Measurements from ENCODE around the gene ADNP2.

Gene ADNP2

GRCh38 chr18:80185545-80185944 is 76.5 kb downstream of the ADNP2 start:
- H3K9me3 ChIP-seq (ENCODE audit: low read length): no peaks in the 10 kb centered on the region
- H2AFZ ChIP-seq (ENCODE audit: low read depth, low read length): no peak overlapping the region
- no peak overlapping the region for H3K4me3 ChIP-seq (ENCODE audit: low read length)
- H3K27me3 ChIP-seq (ENCODE audit: insufficient read depth, low read length): no peaks in the 10 kb centered on the region
- H3K36me3 ChIP-seq (ENCODE audit: insufficient read depth, low read length): peaks cover 8% of the 10 kb centered on the region
- H3K4me1 ChIP-seq (ENCODE audit: insufficient read depth, low read length): peaks cover 5% of the 10 kb centered on the region

DNA sequence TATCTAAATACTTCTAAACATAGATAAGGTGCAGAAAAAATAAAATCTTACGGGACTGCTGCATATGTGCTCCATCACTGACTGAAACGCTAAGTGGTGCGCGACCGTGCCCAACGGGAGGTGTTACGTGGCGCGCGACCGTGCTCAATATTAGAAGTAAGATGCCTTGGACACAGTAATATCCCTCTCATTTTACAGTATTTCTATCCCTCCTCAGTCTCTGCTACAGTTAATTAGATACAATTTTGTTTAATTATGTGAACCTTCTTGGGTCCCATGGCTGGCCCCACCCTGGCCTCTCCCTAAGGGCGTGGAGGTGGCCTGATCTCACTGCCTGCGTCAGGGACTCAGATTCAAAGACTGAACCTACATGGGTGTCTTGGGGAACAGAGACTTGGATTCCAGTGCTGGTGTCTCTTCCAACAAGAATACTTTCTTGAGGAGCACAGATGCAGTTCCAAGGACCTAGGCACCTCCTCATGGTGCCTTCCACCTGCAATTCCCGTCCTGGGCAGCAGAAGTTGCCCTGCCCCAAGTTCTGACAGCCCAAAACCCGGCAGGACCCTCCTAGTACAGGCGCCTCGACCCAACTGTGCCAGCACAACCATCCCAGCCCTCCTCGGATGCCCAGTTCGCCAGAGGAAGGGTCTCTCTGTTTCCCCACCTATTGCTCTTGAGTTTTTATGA is 79.0 kb downstream of the ADNP2 start:
- H3K4me3 ChIP-seq (ENCODE audit: low read length): no peak overlapping the region
- no peaks in the 10 kb centered on the region for H3K27me3 ChIP-seq (ENCODE audit: insufficient read depth, low read length)
- H3K9me3 ChIP-seq (ENCODE audit: low read length): no peaks in the 10 kb centered on the region
- H3K36me3 ChIP-seq (ENCODE audit: insufficient read depth, low read length): peaks cover 14% of the 10 kb centered on the region
- H2AFZ ChIP-seq (ENCODE audit: low read depth, low read length): no peak overlapping the region
- no peaks in the 10 kb centered on the region for H3K4me1 ChIP-seq (ENCODE audit: insufficient read depth, low read length)

DNA sequence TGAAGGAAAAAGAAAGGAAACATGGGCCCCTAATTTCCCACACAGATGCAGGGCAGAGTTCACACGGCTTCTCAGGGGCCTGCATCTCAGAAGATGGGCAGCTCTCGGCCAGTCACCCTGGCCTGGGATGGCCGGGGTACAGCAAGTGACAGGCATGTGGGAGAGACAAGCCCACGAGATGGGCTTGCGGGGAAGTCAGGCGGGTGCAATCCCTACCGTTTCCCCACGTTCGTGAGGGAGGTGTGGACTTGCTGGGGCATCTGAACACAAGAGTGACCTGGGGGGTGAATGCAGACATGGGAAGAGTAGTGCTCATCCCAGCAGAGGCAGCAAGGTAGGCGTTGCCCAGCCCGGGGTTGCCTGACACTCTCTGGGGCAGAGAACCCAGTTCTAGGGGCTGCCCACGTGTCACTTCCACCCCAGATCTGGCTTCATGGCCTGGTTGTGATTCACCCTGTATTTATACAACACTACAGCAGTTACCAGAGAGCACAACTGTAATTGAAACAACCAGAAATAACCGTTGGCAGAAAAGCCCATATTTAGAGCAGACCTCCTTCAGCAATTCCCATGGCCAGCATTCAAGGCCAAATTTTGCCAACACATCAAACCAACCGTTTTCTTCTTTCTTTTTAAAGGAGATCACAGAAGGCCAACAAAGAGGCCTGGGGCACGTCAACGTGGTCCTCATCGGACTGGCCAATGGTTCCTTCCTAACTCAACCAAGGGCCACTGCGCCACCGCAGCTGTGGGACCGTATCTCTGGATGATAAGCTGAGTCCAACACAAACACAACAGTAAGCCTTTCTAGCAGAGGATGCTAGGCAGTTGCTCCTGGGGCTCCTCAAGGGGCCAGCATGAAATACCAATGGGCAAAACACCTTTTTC is 79.8 kb downstream of the ADNP2 start:
- Histone ChIP-seq H3K4me1 (ENCODE audit: insufficient read depth, low read length) (no peaks in the 10 kb centered on the region), H3K9me3 (ENCODE audit: low read length) (no peaks in the 10 kb centered on the region), H3K36me3 (ENCODE audit: insufficient read depth, low read length) (peaks cover 16% of the 10 kb centered on the region), H3K4me3 (ENCODE audit: low read length) (no peak overlapping the region), H2AFZ (ENCODE audit: low read depth, low read length) (no peak overlapping the region), H3K27me3 (ENCODE audit: insufficient read depth, low read length) (no peaks in the 10 kb centered on the region)

DNA sequence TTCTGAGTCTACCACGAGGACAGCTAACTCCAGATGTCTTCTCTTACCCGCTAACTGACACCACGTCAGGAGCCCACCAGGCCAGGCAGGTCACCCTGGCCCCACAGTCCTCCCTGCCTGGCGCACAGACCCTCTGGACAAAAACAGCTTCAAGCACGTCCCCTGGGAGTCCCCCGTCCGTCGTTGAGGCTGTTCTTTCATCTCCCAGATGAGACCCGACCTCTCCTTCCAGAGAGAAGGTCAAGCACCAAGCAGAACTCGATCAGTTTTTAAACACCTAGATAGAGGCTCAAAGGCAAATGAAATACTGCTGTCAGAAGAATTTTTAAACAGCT is 80.4 kb downstream of the ADNP2 start:
- Histone ChIP-seq H3K4me1 (ENCODE audit: insufficient read depth, low read length) (no peaks in the 10 kb centered on the region), H3K4me3 (ENCODE audit: low read length) (no peak overlapping the region), H3K9me3 (ENCODE audit: low read length) (no peaks in the 10 kb centered on the region), H3K36me3 (ENCODE audit: insufficient read depth, low read length) (peaks cover 18% of the 10 kb centered on the region), H3K27me3 (ENCODE audit: insufficient read depth, low read length) (no peaks in the 10 kb centered on the region), H2AFZ (ENCODE audit: low read depth, low read length) (no peak overlapping the region)
